ENCODE data around the gene ZNF516. TPM values are rescaled to one million over a fixed set of nuclear protein-coding genes. Genes with fewer than 3 reads are reported as not detected.

ZNF516 gene
- total RNA-seq, 1 donor from 2014 or later: 14.8 TPM

- no peak overlapping the region for H3K4me3 ChIP-seq (ENCODE audit: low read depth, low read length)
- TF ChIP-seq CTCF (conservative IDR thresholded peaks at IDR 0.05; ENCODE audit: low read depth, low read length): no peak
- no peak for DNase-seq (ENCODE audit: low read depth)
These were observed 166.9 kb downstream of the ZNF516 start for GRCh38 chr18:76328140-76328539.

- no peak for TF ChIP-seq CTCF (conservative IDR thresholded peaks at IDR 0.05; ENCODE audit: low read depth, low read length)
- no peak overlapping the region for H3K4me3 ChIP-seq (ENCODE audit: low read depth, low read length)
- DNase-seq (ENCODE audit: low read depth): no peak
These were observed 171.2 kb downstream of the ZNF516 start for GRCh38 chr18:76323891-76324290.

- TF ChIP-seq CTCF (conservative IDR thresholded peaks at IDR 0.05; ENCODE audit: low read depth, low read length): no peak
- H3K4me3 ChIP-seq (ENCODE audit: low read depth, low read length): no peak overlapping the region
- no peak for DNase-seq (ENCODE audit: low read depth)
These were observed 172.4 kb downstream of the ZNF516 start for GRCh38 chr18:76322686-76323085.

- TF ChIP-seq CTCF (conservative IDR thresholded peaks at IDR 0.05; ENCODE audit: low read depth, low read length): no peak
- no peak overlapping the region for H3K4me3 ChIP-seq (ENCODE audit: low read depth, low read length)
- no peak for DNase-seq (ENCODE audit: low read depth)
These were observed 175.7 kb downstream of the ZNF516 start for GRCh38 chr18:76319366-76319765.

GRCh38 chr18:76318607-76319006 lies 176.4 kb downstream of the ZNF516 start:
- no peak for DNase-seq (ENCODE audit: low read depth)
- no peak overlapping the region for H3K4me3 ChIP-seq (ENCODE audit: low read depth, low read length)
- no peak for TF ChIP-seq CTCF (conservative IDR thresholded peaks at IDR 0.05; ENCODE audit: low read depth, low read length)

GRCh38 chr18:76317136-76317535 lies 177.9 kb downstream of the ZNF516 start:
- no peak for TF ChIP-seq CTCF (conservative IDR thresholded peaks at IDR 0.05; ENCODE audit: low read depth, low read length)
- no peak overlapping the region for H3K4me3 ChIP-seq (ENCODE audit: low read depth, low read length)
- DNase-seq (ENCODE audit: low read depth): no peak

- no peak for DNase-seq (ENCODE audit: low read depth)
- TF ChIP-seq CTCF (conservative IDR thresholded peaks at IDR 0.05; ENCODE audit: low read depth, low read length): no peak
- H3K4me3 ChIP-seq (ENCODE audit: low read depth, low read length): no peak overlapping the region
These were observed 179.3 kb downstream of the ZNF516 start for GRCh38 chr18:76315722-76316230.
